Osteoblast (primary cell): ENCODE measurements around the gene PAPSS1. TPM values are rescaled to one million over a fixed set of nuclear protein-coding genes. Genes with fewer than 3 reads are reported as not detected.

ENCODE experiments used
- DNase-seq: peaks from one replicate; pipeline ENCODE4 v3.0.0; 2011; ENCODE audit warnings: low spot score, mixed read lengths; ENCODE audit not compliant: insufficient read length; ENCODE audit errors: missing footprints
- H2AFZ ChIP-seq: 2 replicates; pipeline ENCODE4 v1.6.0; 2011; ENCODE audit warnings: mild to moderate bottlenecking, low read length
- H3K27ac ChIP-seq: 2 replicates; pipeline ENCODE4 v1.5.1; 2011; ENCODE audit warnings: mild to moderate bottlenecking, low read depth, low read length, moderate library complexity
- H3K27me3 ChIP-seq: 2 replicates; pipeline ENCODE4 v1.6.0; 2012; ENCODE audit warnings: mild to moderate bottlenecking, control low read depth, inconsistent platforms, low read length, moderate library complexity; ENCODE audit not compliant: insufficient read depth
- H3K36me3 ChIP-seq: 2 replicates; pipeline ENCODE4 v1.5.1; 2011; ENCODE audit warnings: mild to moderate bottlenecking, low read length, control low read depth, moderate library complexity; ENCODE audit not compliant: insufficient read depth
- H3K4me1 ChIP-seq: 2 replicates; pipeline ENCODE4 v1.5.1; 2011; ENCODE audit warnings: mild to moderate bottlenecking, low read length, control low read depth, moderate library complexity; ENCODE audit not compliant: insufficient read depth
- H3K4me2 ChIP-seq: 2 replicates; pipeline ENCODE4 v1.6.0; 2011; ENCODE audit warnings: mild to moderate bottlenecking, low read length; ENCODE audit not compliant: insufficient read depth
- H3K4me3 ChIP-seq: fragments of 200-600 bp; sonication (generic); 3 replicates; pipeline ENCODE4 v1.5.1; 2012; ENCODE audit warnings: mild to moderate bottlenecking, low read length, inconsistent platforms; ENCODE audit not compliant: insufficient read depth
- H3K79me2 ChIP-seq: 2 replicates; pipeline ENCODE4 v1.6.0; 2012; ENCODE audit warnings: mild to moderate bottlenecking, low read length, control low read depth, inconsistent platforms; ENCODE audit not compliant: insufficient read depth
- H3K9me3 ChIP-seq: 2 replicates; pipeline ENCODE4 v1.5.1; 2011; ENCODE audit warnings: low read depth, low read length, control low read depth
- H4K20me1 ChIP-seq: 2 replicates; pipeline ENCODE4 v1.6.0; 2012; ENCODE audit warnings: mild to moderate bottlenecking, low read length, control low read depth; ENCODE audit not compliant: insufficient read depth
- CTCF ChIP-seq: IDR thresholded peaks from 2 replicates; pipeline ENCODE4 v1.5.1; 2011; ENCODE audit warnings: mild to moderate bottlenecking, low read depth, low read length, moderate library complexity; ENCODE audit errors: extremely low read depth
- total RNA-seq: library from RNA; depleted of rRNA; stranded (reverse); fragments of >200 nt; gene quantifications from 2 replicates; pipeline ENCODE4 v1.2.3, GENCODE V29; 2012

Gene PAPSS1
- total RNA-seq = 107 and 123 TPM in 2 replicates

GRCh38 chr4:107719922-107720722, at the start of gene PAPSS1:
Gene PAPSS1 (minus strand): TSS chr4:107720234. CDS start chr4:107720179, 55 bp downstream.
- no peaks in the 10 kb centered on the region for H3K36me3 ChIP-seq

GRCh38 chr4:107760281-107760947, 40.4 kb upstream of the PAPSS1 start:
- Histone ChIP-seq H3K4me1 (peaks cover 9% of the 10 kb centered on the region), H3K4me3 (no peak overlapping the region), H2AFZ (no peak overlapping the region), H3K27ac (no peak overlapping the region), H3K36me3 (no peaks in the 10 kb centered on the region), H3K79me2 (no peaks in the 10 kb centered on the region), H3K4me2 (no peak overlapping the region), H4K20me1 (no peaks in the 10 kb centered on the region), H3K27me3 (no peaks in the 10 kb centered on the region), H3K9me3 (no peaks in the 10 kb centered on the region)
- TF ChIP-seq CTCF = peak; percentile 42
- no peak for DNase-seq

More at GRCh38 chr4:107719922-107720722, at the start of gene PAPSS1:
- H4K20me1 ChIP-seq = peaks cover 18% of the 10 kb centered on the region
- peak within 1 kb of the TSS; percentile 91 for H3K4me2 ChIP-seq
- H2AFZ ChIP-seq = peak within 1 kb of the TSS; percentile 96
- peaks cover 19% of the 10 kb centered on the region for H3K4me1 ChIP-seq
- peak within 1 kb of the TSS; percentile 76 for H3K27ac ChIP-seq
- TF ChIP-seq CTCF = no peak
- no peaks in the 10 kb centered on the region for H3K9me3 ChIP-seq
- peaks cover 48% of the 10 kb centered on the region for H3K79me2 ChIP-seq
- H3K27me3 ChIP-seq = no peaks in the 10 kb centered on the region
- H3K4me3 ChIP-seq = peak within 1 kb of the TSS; percentile 98
- DNase-seq = peak; percentile 97

- H3K79me2 ChIP-seq = no peaks in the 10 kb centered on the region
- no peaks in the 10 kb centered on the region for H4K20me1 ChIP-seq
- no peak overlapping the region for H3K4me2 ChIP-seq
- peaks cover 9% of the 10 kb centered on the region for H3K4me1 ChIP-seq
- H3K36me3 ChIP-seq = no peaks in the 10 kb centered on the region
- no peak overlapping the region for H2AFZ ChIP-seq
- TF ChIP-seq CTCF = peak; percentile 53
- H3K9me3 ChIP-seq = no peaks in the 10 kb centered on the region
- H3K27me3 ChIP-seq = peaks cover 3% of the 10 kb centered on the region
- peak; percentile 9 for DNase-seq
- H3K4me3 ChIP-seq = no peak overlapping the region
- no peak overlapping the region for H3K27ac ChIP-seq
Observed at GRCh38 chr4:107757864-107758476, 37.9 kb upstream of the PAPSS1 start.

GRCh38 chr4:107757283-107757682, 37.2 kb upstream of the PAPSS1 start:
- no peak overlapping the region for H3K4me2 ChIP-seq
- no peak for TF ChIP-seq CTCF
- H3K27me3 ChIP-seq = peaks cover 5% of the 10 kb centered on the region
- no peak overlapping the region for H3K4me3 ChIP-seq
- no peaks in the 10 kb centered on the region for H4K20me1 ChIP-seq
- no peaks in the 10 kb centered on the region for H3K9me3 ChIP-seq
- H3K27ac ChIP-seq = no peak overlapping the region
- H2AFZ ChIP-seq = no peak overlapping the region
- H3K36me3 ChIP-seq = no peaks in the 10 kb centered on the region
- no peak for DNase-seq
- H3K79me2 ChIP-seq = no peaks in the 10 kb centered on the region
- H3K4me1 ChIP-seq = peaks cover 9% of the 10 kb centered on the region
